CD4-positive, alpha-beta T cell (primary cell): ENCODE data around the gene PCYT1A. TPM values are rescaled to one million over a fixed set of nuclear protein-coding genes. Genes with fewer than 3 reads are reported as not detected.

Source experiments
- ATAC-seq: fragments of 200-7000 bp; cut with Tn5 transposase; one replicate; pipeline ENCODE4 v1.10.0; 2022; ENCODE audit warnings: mild to moderate bottlenecking; ENCODE audit not compliant: poor library complexity
- CTCF ChIA-PET: fragments of 350-600 bp; sonication (Branson Sonifier 250); formaldehyde crosslinking; loops from one replicate; lab custom pipeline; 2021; ENCODE audit warnings: antibody characterized with exemption, inconsistent platforms; lab: Charles Lee
- POLR2A ChIA-PET: fragments of 350-600 bp; sonication (Branson Sonifier 250); formaldehyde crosslinking; loops from one replicate; lab custom pipeline; 2021; ENCODE audit warnings: antibody characterized with exemption, inconsistent platforms; lab: Charles Lee
- DNase-seq, 14 experiments: peaks; one replicate each; pipeline ENCODE4 v3.0.0-alpha.2; 2013 to 2020; ENCODE audit warnings: mixed read lengths in 2 of 14
- H3K27ac ChIP-seq, 2 donors: one replicate each; pipeline versions ENCODE4 v1.5.1 to v1.7.0; 2013; ENCODE audit warnings: low read length in 2 of 2, low read depth in 1 of 2, mild to moderate bottlenecking in 1 of 2
- H3K27me3 ChIP-seq, 2 experiments: 1 replicate in 1 of 2; 2 replicates in 1 of 2; pipeline versions ENCODE4 v1.6.1 to v1.7.0; 2013; ENCODE audit warnings: low read length in 2 of 2, control low read depth in 1 of 2, mild to moderate bottlenecking in 1 of 2, moderate library complexity in 1 of 2; ENCODE audit not compliant: insufficient read depth in 2 of 2, control insufficient read depth in 1 of 2
- H3K36me3 ChIP-seq: one replicate; pipeline ENCODE4 v1.6.1; 2013; ENCODE audit warnings: low read length, control low read depth; ENCODE audit not compliant: insufficient read depth
- H3K4me1 ChIP-seq: one replicate; pipeline ENCODE4 v1.6.1; 2013; ENCODE audit warnings: low read length, control low read depth; ENCODE audit not compliant: insufficient read depth
- H3K4me3 ChIP-seq: one replicate; pipeline ENCODE4 v1.5.1; 2013; ENCODE audit warnings: mild to moderate bottlenecking, low read length, moderate library complexity
- H3K9me3 ChIP-seq, 2 experiments: 1 replicate in 1 of 2; 2 replicates in 1 of 2; pipeline versions ENCODE4 v1.6.1 to v1.7.0; 2013; ENCODE audit warnings: low read length in 2 of 2, mild to moderate bottlenecking in 2 of 2, control low read depth in 1 of 2, moderate library complexity in 1 of 2; ENCODE audit not compliant: control insufficient read depth in 1 of 2, insufficient read depth in 1 of 2
- H3K27ac Mint-ChIP-seq: one replicate; pipeline ENCODE4 v1.8.0; 2020; ENCODE audit warnings: mixed read lengths
- H3K27me3 Mint-ChIP-seq: one replicate; pipeline ENCODE4 v1.8.0; 2021; ENCODE audit warnings: mixed read lengths
- H3K36me3 Mint-ChIP-seq: one replicate; pipeline ENCODE4 v1.8.0; 2021; ENCODE audit warnings: low read depth, mixed read lengths
- H3K4me1 Mint-ChIP-seq: one replicate; pipeline ENCODE4 v1.8.0; 2021; ENCODE audit warnings: low read depth, mixed read lengths
- H3K4me3 Mint-ChIP-seq: one replicate; pipeline ENCODE4 v1.8.0; 2020; ENCODE audit warnings: mild to moderate bottlenecking, mixed read lengths
- H3K9me3 Mint-ChIP-seq: one replicate; pipeline ENCODE4 v1.8.0; 2020; ENCODE audit warnings: mixed read lengths
- intact Hi-C, 2 experiments: fragments of 100-400 bp; cut with DNase I in 1 of 2; cut with micrococcal nuclease in 1 of 2; formaldehyde crosslinking; loops; one replicate each; pipeline versions ENCODE4 v1.15.1 to v1.9.0; 2023 to 2025; cut with DNase I, micrococcal nuclease
- total RNA-seq, 174 experiments: library from RNA in 2 of 174; stranded (reverse) in 2 of 174; gene quantifications; one replicate each; pipeline ENCODE4 v1.2.3 and lab custom pipeline; 2021 to 2026
- TF ChIP-seq, protein P1 (sequence below): fragments of 200-600 bp; IDR thresholded peaks from one replicate; pipeline ENCODE4 v1.8.0; 2022; ENCODE audit warnings: antibody characterized with exemption, mild to moderate bottlenecking

PCYT1A gene
- total RNA-seq, 2 experiments from 2014 or later: 49.8 to 54.7 TPM

- ATAC-seq (no peak), DNase-seq (no peak)
- no peak overlapping the region for H3K4me3 Mint-ChIP-seq
- Histone ChIP-seq H3K36me3 (no peaks in the 10 kb centered on the region), H3K4me3 (no peak overlapping the region), H3K27me3 (no peaks in the 10 kb centered on the region), H3K27ac (no peak overlapping the region), H3K4me1 (peaks cover 16% of the 10 kb centered on the region), H3K9me3 (no peaks in the 10 kb centered on the region)
- peaks cover 4% of the 10 kb centered on the region for H3K27me3 Mint-ChIP-seq
- TF ChIP-seq, protein P1, sequence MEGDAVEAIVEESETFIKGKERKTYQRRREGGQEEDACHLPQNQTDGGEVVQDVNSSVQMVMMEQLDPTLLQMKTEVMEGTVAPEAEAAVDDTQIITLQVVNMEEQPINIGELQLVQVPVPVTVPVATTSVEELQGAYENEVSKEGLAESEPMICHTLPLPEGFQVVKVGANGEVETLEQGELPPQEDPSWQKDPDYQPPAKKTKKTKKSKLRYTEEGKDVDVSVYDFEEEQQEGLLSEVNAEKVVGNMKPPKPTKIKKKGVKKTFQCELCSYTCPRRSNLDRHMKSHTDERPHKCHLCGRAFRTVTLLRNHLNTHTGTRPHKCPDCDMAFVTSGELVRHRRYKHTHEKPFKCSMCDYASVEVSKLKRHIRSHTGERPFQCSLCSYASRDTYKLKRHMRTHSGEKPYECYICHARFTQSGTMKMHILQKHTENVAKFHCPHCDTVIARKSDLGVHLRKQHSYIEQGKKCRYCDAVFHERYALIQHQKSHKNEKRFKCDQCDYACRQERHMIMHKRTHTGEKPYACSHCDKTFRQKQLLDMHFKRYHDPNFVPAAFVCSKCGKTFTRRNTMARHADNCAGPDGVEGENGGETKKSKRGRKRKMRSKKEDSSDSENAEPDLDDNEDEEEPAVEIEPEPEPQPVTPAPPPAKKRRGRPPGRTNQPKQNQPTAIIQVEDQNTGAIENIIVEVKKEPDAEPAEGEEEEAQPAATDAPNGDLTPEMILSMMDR: no peak
- H3K9me3 Mint-ChIP-seq: no peaks in the 10 kb centered on the region
- no peak overlapping the region for H3K27ac Mint-ChIP-seq
- no peaks in the 10 kb centered on the region for H3K36me3 Mint-ChIP-seq
- POLR2A ChIA-PET: interaction anchor here (0.6 kb wide), 1 partner anchor 281 kb away, joined by 5 read pairs; no protein-coding TSS in a partner anchor
- H3K4me1 Mint-ChIP-seq: peaks cover 10% of the 10 kb centered on the region
- CTCF ChIA-PET: interaction anchor here (0.6 kb wide), 1 partner anchor 54 kb away, joined by 3 read pairs; no protein-coding TSS in a partner anchor
- intact Hi-C loops: no loop called here
These were observed 66.5 kb downstream of the PCYT1A start for GRCh38 chr3:196220991-196221390.

DNA sequence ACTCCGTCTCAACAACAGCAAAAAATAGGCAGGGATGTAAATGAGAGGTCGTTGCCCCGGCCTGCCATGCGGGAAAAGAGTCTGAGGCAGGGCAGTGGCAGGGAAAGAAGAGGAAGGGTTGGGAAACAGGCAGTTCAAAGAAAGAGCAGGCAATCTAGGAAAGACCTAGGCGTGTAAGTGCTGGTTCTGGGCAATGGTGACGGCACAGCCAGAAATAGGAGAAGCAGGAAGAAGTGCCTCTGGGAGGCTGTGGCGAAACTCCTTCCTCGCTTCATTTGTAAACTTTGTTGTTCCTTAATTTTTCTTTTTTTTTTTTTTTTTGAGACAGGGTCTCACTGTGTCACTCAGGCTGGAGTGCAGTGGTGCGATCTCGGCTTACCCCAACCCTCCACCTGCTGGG lies 66.9 kb downstream of the PCYT1A start:
- Mint-ChIP-seq H3K36me3 (no peaks in the 10 kb centered on the region), H3K27me3 (peaks cover 4% of the 10 kb centered on the region), H3K4me1 (peaks cover 10% of the 10 kb centered on the region), H3K4me3 (peak overlapping the region; percentile 42), H3K9me3 (no peaks in the 10 kb centered on the region), H3K27ac (peak overlapping the region; percentile 36)
- POLR2A ChIA-PET: interaction anchor here (2.3 kb wide), 1 partner anchor 14 kb away, joined by 6 read pairs; no protein-coding TSS in a partner anchor
- DNase-seq: peak in 1 of 14 experiments; percentile 43
- Histone ChIP-seq H3K27me3 (no peaks in the 10 kb centered on the region), H3K27ac (no peak overlapping the region), H3K9me3 (no peaks in the 10 kb centered on the region), H3K4me3 (no peak overlapping the region), H3K4me1 (peaks cover 16% of the 10 kb centered on the region), H3K36me3 (no peaks in the 10 kb centered on the region)
- no peak for ATAC-seq
- CTCF ChIA-PET: interaction anchor here (0.6 kb wide), 1 partner anchor 54 kb away, joined by 3 read pairs; no protein-coding TSS in a partner anchor
- intact Hi-C loops: no loop called here
- TF ChIP-seq, protein P1: no peak

GRCh38 chr3:196219970-196220311 lies 67.6 kb downstream of the PCYT1A start:
- H3K9me3 Mint-ChIP-seq: no peaks in the 10 kb centered on the region
- H3K4me1 ChIP-seq: peaks cover 16% of the 10 kb centered on the region
- no peaks in the 10 kb centered on the region for H3K27me3 Mint-ChIP-seq
- no peak overlapping the region for H3K4me3 ChIP-seq
- H3K4me3 Mint-ChIP-seq: peak overlapping the region; percentile 66
- no peaks in the 10 kb centered on the region for H3K9me3 ChIP-seq
- peaks cover 10% of the 10 kb centered on the region for H3K4me1 Mint-ChIP-seq
- no peaks in the 10 kb centered on the region for H3K36me3 ChIP-seq
- no peaks in the 10 kb centered on the region for H3K36me3 Mint-ChIP-seq
- ATAC-seq (no peak), DNase-seq (no peak)
- no peak overlapping the region for H3K27ac ChIP-seq
- TF ChIP-seq, protein P1: no peak
- no peaks in the 10 kb centered on the region for H3K27me3 ChIP-seq
- ChIA-PET POLR2A (interaction anchor here (2.3 to 2.8 kb wide), 2 partner anchors 14 to 40 kb away, joined by 6 to 12 read pairs; no protein-coding TSS in a partner anchor), CTCF (interaction anchor here (0.6 kb wide), 1 partner anchor 19 kb away, joined by 4 read pairs; no protein-coding TSS in a partner anchor)
- intact Hi-C loops: loop anchor here in 1 of 2 experiments (1.0 kb wide), 1 partner anchor 41 kb away; no protein-coding TSS in a partner anchor
- peak overlapping the region; percentile 82 for H3K27ac Mint-ChIP-seq
